Naive thymus-derived CD4-positive, alpha-beta T cell (primary cell): Measurements from ENCODE around the gene AJM1. TPM values are rescaled to one million over a fixed set of nuclear protein-coding genes. Genes with fewer than 3 reads are reported as not detected.
"Not testable (repeated sequence)": the region's sequence is repeated elsewhere in the genome, so short reads cannot be mapped to it uniquely, and the experiment has no call there.

Experiments
- ATAC-seq: fragments of 150-1000 bp; cut with Tn5 transposase; 2 replicates; pipeline ENCODE4 v1.10.0; 2021; ENCODE audit warnings: mild to moderate bottlenecking, moderate library complexity
- CTCF ChIA-PET: fragments of 350-600 bp; sonication (Branson Sonifier 250); formaldehyde crosslinking; loops from one replicate; lab custom pipeline; 2021; ENCODE audit warnings: antibody characterized with exemption; lab: Charles Lee
- POLR2A ChIA-PET: fragments of 350-600 bp; sonication (Branson Sonifier 250); formaldehyde crosslinking; loops from one replicate; lab custom pipeline; 2021; ENCODE audit warnings: antibody characterized with exemption, inconsistent platforms; lab: Charles Lee
- DNase-seq, 9 donors: peaks; one replicate each; pipeline versions ENCODE4 v3.0.0 to v3.0.0-alpha.2; 2020 to 2022; ENCODE audit warnings: mixed read lengths in 1 of 9
- H3K27ac ChIP-seq: one replicate; pipeline ENCODE4 v1.7.0; 2013; ENCODE audit warnings: mild to moderate bottlenecking, low read depth, low read length, moderate library complexity
- H3K27me3 ChIP-seq, 2 donors: one replicate each; pipeline ENCODE4 v1.7.0; 2013; ENCODE audit warnings: low read length in 2 of 2, mild to moderate bottlenecking in 2 of 2, moderate library complexity in 2 of 2; ENCODE audit not compliant: control insufficient read depth in 2 of 2, insufficient read depth in 2 of 2
- H3K36me3 ChIP-seq, 3 experiments: 1 replicate in 2 of 3; 2 replicates in 1 of 3; pipeline ENCODE4 v1.7.0; 2013; ENCODE audit warnings: low read length in 3 of 3, mild to moderate bottlenecking in 3 of 3, moderate library complexity in 1 of 3; ENCODE audit not compliant: insufficient read depth in 3 of 3, control insufficient read depth in 2 of 3
- H3K4me1 ChIP-seq, 2 donors: one replicate each; pipeline ENCODE4 v1.7.0; 2013; ENCODE audit warnings: low read length in 2 of 2, mild to moderate bottlenecking in 2 of 2, moderate library complexity in 1 of 2; ENCODE audit not compliant: control insufficient read depth in 2 of 2, insufficient read depth in 2 of 2
- H3K4me3 ChIP-seq: 2 replicates; pipeline ENCODE4 v1.7.0; 2013; ENCODE audit warnings: mild to moderate bottlenecking, low read length
- H3K9me3 ChIP-seq, 3 experiments: 1 replicate in 2 of 3; 2 replicates in 1 of 3; pipeline ENCODE4 v1.7.0; 2013; ENCODE audit warnings: low read length in 3 of 3; ENCODE audit not compliant: control insufficient read depth in 2 of 3
- H3K27ac Mint-ChIP-seq, 9 donors: one replicate each; pipeline ENCODE4 v1.8.0; 2020 to 2022; ENCODE audit warnings: mixed read lengths in 9 of 9, mild to moderate bottlenecking in 8 of 9, moderate library complexity in 5 of 9, inconsistent platforms in 2 of 9
- H3K27me3 Mint-ChIP-seq, 5 donors: one replicate each; pipeline ENCODE4 v1.8.0; 2021 to 2022; ENCODE audit warnings: mixed read lengths in 5 of 5, mild to moderate bottlenecking in 1 of 5
- H3K36me3 Mint-ChIP-seq, 5 donors: one replicate each; pipeline ENCODE4 v1.8.0; 2020 to 2022; ENCODE audit warnings: mixed read lengths in 5 of 5, mild to moderate bottlenecking in 3 of 5, inconsistent platforms in 1 of 5
- H3K4me1 Mint-ChIP-seq, 7 donors: one replicate each; pipeline ENCODE4 v1.8.0; 2020 to 2022; ENCODE audit warnings: mixed read lengths in 7 of 7, mild to moderate bottlenecking in 3 of 7, inconsistent platforms in 1 of 7
- H3K4me3 Mint-ChIP-seq, 10 donors: one replicate each; pipeline ENCODE4 v1.8.0; 2020 to 2022; ENCODE audit warnings: mild to moderate bottlenecking in 10 of 10, mixed read lengths in 10 of 10, moderate library complexity in 6 of 10, inconsistent platforms in 2 of 10
- H3K9me3 Mint-ChIP-seq, 11 donors: one replicate each; pipeline ENCODE4 v1.8.0; 2020 to 2022; ENCODE audit warnings: mixed read lengths in 11 of 11, mild to moderate bottlenecking in 4 of 11, inconsistent platforms in 1 of 11, moderate library complexity in 1 of 11
- intact Hi-C, 2 donors: fragments of 100-400 bp; cut with micrococcal nuclease; formaldehyde crosslinking; loops; one replicate each; pipeline ENCODE4 v1.15.1; 2023
- polyA plus RNA-seq, 2 donors: library from polyadenylated mRNA; unstranded; fragments of 300-500 nt; fragmentation: Illumina TruSeq; gene quantifications; one replicate each; pipeline ENCODE4 v1.2.3, GENCODE V29; 2021
- total RNA-seq, 6 experiments: library from RNA in 5 of 6; stranded (reverse) in 5 of 6; gene quantifications; 1 replicate in 5 of 6; 2 replicates in 1 of 6; pipeline ENCODE4 v1.2.3 and lab custom pipeline; 2021 to 2026

Gene AJM1
- total and polyA plus RNA-seq, 7 experiments from 2014 or later: 0.04 to 7.5 (median 1.3) TPM; not detected in 1

DNA sequence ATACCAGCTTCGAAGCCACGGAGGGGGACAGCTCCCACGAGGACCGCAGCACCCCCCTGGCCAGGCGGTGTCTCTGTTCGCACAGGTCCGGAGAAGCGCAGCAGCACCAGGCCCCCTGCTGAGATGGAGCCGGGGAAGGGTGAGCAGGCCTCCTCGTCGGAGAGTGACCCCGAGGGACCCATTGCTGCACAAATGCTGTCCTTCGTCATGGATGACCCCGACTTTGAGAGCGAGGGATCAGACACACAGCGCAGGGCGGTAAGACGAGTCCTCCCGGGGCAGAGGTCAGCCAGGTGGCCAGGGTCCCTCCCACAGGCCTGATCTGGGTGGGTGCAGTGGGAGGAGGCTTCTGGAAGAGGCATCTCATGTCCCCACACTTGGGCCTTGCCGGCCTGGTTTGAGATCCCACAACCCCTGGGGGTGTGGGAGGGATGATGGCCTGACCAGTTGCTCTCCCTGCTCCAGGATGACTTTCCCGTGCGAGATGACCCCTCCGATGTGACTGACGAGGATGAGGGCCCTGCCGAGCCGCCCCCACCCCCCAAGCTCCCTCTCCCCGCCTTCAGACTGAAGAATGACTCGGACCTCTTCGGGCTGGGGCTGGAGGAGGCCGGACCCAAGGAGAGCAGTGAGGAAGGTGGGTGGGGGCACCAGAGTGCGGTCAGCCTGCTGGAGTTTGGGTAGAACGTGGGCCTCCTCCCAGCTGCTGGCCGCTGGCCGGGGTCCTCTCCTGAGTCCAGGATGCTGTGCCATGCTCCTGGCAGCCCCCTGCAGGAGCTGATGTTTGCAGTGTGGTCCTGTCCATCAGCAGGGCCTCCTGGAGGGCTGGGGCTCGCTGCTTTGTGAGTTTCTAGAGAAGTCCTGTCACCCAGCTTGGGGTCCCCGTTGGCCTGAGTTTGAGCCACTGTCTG is 2.8 kb upstream of the AJM1 start:
- Mint-ChIP-seq H3K9me3 (no peaks in the 10 kb centered on the region), H3K4me1 (peaks cover 0 to 16% (median 10%) of the 10 kb centered on the region in 7 donors), H3K27me3 (no peaks in the 10 kb centered on the region), H3K4me3 (peak overlapping the region in 2 of 10 donors; percentile 51 to 67), H3K27ac (peak overlapping the region in 2 of 9 donors; percentile 7 to 79), H3K36me3 (peaks cover 0 to 5% (median 0%) of the 10 kb centered on the region in 5 donors)
- no peaks in the 10 kb centered on the region for H3K9me3 ChIP-seq
- CTCF ChIA-PET: no interaction called here
- DNase-seq (no peak), ATAC-seq (no peak)
- H3K27ac ChIP-seq: no peak overlapping the region
- intact Hi-C loops: no loop called here
- H3K4me1 ChIP-seq: peaks cover 4 to 7% of the 10 kb centered on the region in 2 donors
- POLR2A ChIA-PET: interaction anchor here (0.6 kb wide), 1 partner anchor 96 kb away, joined by 4 read pairs; no protein-coding TSS in a partner anchor
- no peak overlapping the region for H3K4me3 ChIP-seq
- peaks cover 0 to 25% (median 0%) of the 10 kb centered on the region in 3 experiments for H3K36me3 ChIP-seq
- no peaks in the 10 kb centered on the region for H3K27me3 ChIP-seq

DNA sequence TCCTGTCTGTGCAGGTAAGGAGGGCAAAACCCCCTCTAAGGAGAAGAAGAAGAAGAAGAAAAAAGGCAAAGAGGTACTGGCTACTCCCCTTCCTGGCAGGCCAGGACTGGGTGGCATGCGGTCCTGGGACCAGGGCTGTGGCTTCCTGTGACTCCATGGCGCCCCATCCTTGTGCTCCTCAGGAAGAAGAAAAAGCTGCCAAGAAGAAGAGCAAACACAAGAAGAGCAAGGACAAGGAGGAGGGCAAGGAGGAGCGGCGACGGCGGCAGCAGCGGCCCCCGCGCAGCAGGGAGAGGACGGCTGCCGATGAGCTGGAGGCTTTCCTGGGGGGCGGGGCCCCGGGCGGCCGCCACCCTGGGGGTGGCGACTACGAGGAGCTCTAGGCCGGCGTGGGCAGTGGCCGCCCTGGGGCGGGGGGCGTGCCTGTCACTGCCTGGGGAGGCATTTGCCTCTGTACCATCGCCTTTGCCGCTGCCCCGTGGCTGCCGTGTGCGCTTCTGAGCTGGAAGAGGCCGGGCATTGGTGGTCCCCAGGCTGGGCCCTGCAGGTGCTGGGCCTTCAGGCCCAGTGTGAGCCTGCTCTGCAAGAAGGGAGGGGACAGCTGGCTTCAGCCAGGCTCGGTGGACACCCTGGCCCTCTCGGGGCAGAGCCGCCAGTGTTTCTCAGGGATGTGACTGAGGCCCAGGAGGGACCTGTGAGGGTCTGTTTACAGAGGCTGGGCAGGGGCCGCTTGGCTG is 2.0 kb upstream of the AJM1 start:
- CTCF ChIA-PET: no interaction called here
- no peak for ATAC-seq
- peaks cover 0 to 25% (median 0%) of the 10 kb centered on the region in 3 experiments for H3K36me3 ChIP-seq

GRCh38 chr9:136840877-136841645 is 1.2 kb upstream of the AJM1 start:
- CTCF ChIA-PET: no interaction called here
- POLR2A ChIA-PET: interaction anchor here (0.6 kb wide), 1 partner anchor 33 kb away, joined by 3 read pairs; no protein-coding TSS in a partner anchor
- H3K27me3 ChIP-seq: no peaks in the 10 kb centered on the region
- H3K27me3 Mint-ChIP-seq: peaks cover 0 to 5% (median 0%) of the 10 kb centered on the region in 5 donors
- no peak overlapping the region for H3K27ac ChIP-seq
- H3K4me3 Mint-ChIP-seq: peak overlapping the region in 1 of 10 donors; percentile 85
- no peak overlapping the region for H3K4me3 ChIP-seq
- H3K36me3 ChIP-seq: peaks cover 0 to 25% (median 0%) of the 10 kb centered on the region in 3 experiments
- H3K27ac Mint-ChIP-seq: no peak overlapping the region
- intact Hi-C loops: no loop called here
- no peaks in the 10 kb centered on the region for H3K9me3 ChIP-seq
- H3K9me3 Mint-ChIP-seq: no peaks in the 10 kb centered on the region
- H3K4me1 ChIP-seq: peaks cover 4 to 7% of the 10 kb centered on the region in 2 donors
- peaks cover 0 to 5% (median 0%) of the 10 kb centered on the region in 5 donors for H3K36me3 Mint-ChIP-seq
- peaks cover 0 to 16% (median 10%) of the 10 kb centered on the region in 7 donors for H3K4me1 Mint-ChIP-seq
- no peak for DNase-seq
- no peak for ATAC-seq

More for the DNA sequence above, 2.0 kb upstream of the AJM1 start:
- Histone ChIP-seq H3K9me3 (no peaks in the 10 kb centered on the region), H3K27ac (no peak overlapping the region), H3K4me3 (no peak overlapping the region), H3K27me3 (no peaks in the 10 kb centered on the region), H3K4me1 (peaks cover 4 to 7% of the 10 kb centered on the region in 2 donors)
- no peak for DNase-seq
- H3K4me1 Mint-ChIP-seq: peaks cover 0 to 16% (median 10%) of the 10 kb centered on the region in 7 donors
- peak overlapping the region in 2 of 10 donors; percentile 51 to 67 for H3K4me3 Mint-ChIP-seq
- H3K9me3 Mint-ChIP-seq: no peaks in the 10 kb centered on the region
- intact Hi-C loops: no loop called here
- peaks cover 0 to 5% (median 0%) of the 10 kb centered on the region in 5 donors for H3K36me3 Mint-ChIP-seq
- H3K27ac Mint-ChIP-seq: peak overlapping the region in 3 of 9 donors; percentile 7 to 79 (median 32)
- H3K27me3 Mint-ChIP-seq: peaks cover 0 to 2% (median 0%) of the 10 kb centered on the region in 5 donors
- POLR2A ChIA-PET: interaction anchor here (0.6 kb wide), 2 partner anchors 32 to 96 kb away, joined by 3 to 4 read pairs; no protein-coding TSS in a partner anchor

DNA sequence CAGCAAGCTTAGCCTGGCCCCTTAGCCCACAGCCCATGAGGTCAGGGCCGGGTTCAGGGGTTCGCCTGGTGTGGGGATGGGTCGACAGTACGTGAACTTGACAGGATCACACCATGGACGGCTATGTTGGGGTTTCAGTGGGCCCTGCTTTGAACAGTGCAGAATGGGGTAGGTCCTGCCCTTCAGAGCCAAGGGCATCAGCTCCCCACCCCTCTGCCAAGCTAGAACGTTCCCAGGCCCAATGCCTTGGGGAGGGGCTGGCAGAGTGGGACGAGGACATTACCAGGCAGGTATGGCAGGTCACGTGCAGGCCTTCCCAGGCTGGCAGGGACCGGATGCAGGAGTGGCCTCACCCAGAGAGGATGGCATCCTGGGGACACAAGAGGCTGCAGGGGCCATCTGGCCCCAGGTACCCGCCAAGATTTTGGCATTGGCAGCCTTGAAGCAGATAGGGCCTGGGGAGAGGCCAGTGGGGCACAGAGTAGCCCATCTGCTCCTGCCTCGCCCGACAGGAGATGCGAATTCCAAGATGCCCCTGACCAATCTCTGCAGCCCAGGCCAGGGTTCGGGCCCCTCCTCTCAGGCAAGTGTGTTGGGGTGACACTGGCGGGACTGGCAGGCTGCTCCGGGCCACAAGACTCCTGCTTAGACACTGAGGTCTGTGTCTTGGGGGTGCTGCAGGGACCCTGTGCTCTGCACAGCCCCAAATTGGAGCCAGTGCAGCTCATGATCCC is 465 bp upstream of the AJM1 start:
- peak overlapping the region; percentile 71 to 94 (median 82) for H3K4me3 Mint-ChIP-seq
- not testable (repeated sequence) for H3K9me3 Mint-ChIP-seq, ATAC-seq, H3K36me3 Mint-ChIP-seq, H3K27ac ChIP-seq, H3K4me1 ChIP-seq, H3K9me3 ChIP-seq, H3K27me3 ChIP-seq, DNase-seq
- peaks cover 0 to 10% (median 0%) of the 10 kb centered on the region in 5 donors for H3K27me3 Mint-ChIP-seq
- CTCF ChIA-PET: interaction anchor here (1.0 to 1.1 kb wide), 2 partner anchors 24 to 193 kb away, joined by 3 to 6 read pairs; no protein-coding TSS in a partner anchor
- Histone ChIP-seq H3K36me3 (peaks cover 0 to 19% (median 0%) of the 10 kb centered on the region in 3 experiments), H3K4me3 (peak overlapping the region; percentile 83)
- POLR2A ChIA-PET: interaction anchor here (0.6 to 1.9 kb wide), 3 partner anchors 40 to 44 kb away, joined by 4 to 7 read pairs (median 5); partner anchors contain the start of gene TRAF2
- H3K27ac Mint-ChIP-seq: peak overlapping the region in 2 of 9 donors; percentile 48 to 72
- peaks cover 0 to 17% (median 10%) of the 10 kb centered on the region in 7 donors for H3K4me1 Mint-ChIP-seq
- intact Hi-C loops: loop anchor here in 1 of 2 donors (1.0 kb wide), 4 partner anchors 44 to 193 kb away; partner anchors contain the start of genes FBXW5 and TRAF2

DNA sequence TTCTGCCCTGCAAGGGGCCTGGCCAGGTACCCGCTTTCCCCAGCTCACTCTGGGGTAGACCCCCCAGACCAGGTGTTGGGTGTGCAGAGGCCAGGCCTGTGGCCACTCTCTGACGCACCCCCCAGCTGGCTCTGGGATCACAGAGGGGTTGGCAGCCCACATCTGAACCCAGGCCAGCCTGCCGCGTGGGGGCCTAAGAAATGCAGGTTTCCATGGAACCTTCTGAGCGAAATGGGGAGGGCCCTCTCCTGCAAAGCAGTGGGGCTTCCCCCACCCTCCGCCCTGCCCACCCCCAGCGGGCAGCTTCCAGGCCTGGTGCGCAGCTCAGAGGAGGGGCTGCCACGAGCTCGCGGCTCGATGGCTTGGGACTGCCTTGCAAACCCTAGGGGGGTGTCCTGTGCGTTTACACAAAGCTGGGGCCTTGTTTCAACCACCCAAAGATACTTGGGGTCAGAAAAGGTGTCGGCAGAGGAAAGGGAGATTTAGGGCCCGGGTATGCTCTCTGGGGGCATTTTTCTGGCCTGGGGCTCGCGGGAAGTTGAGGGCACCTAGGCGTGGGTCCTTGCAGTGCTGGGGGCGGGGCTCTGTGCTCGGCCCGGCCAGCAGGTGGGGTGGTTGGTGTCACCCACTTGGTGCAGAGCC is 1.0 kb downstream of the AJM1 start:
- intact Hi-C loops: loop anchor here in 1 of 2 donors (1.0 kb wide), 1 partner anchor 23 kb away; the partner anchor contains the start of gene EDF1
- Mint-ChIP-seq H3K4me3 (peak overlapping the region; percentile 55 to 72 (median 66)), H3K27ac (peak overlapping the region in 2 of 9 donors; percentile 12 to 59), H3K4me1 (peaks cover 8 to 23% (median 18%) of the 10 kb centered on the region in 7 donors), H3K27me3 (peaks cover 0 to 18% (median 0%) of the 10 kb centered on the region in 5 donors)
- ChIA-PET CTCF (interaction anchor here (1.1 to 1.4 kb wide), 4 partner anchors 23 to 192 kb away, joined by 3 to 5 read pairs (median 3); no protein-coding TSS in a partner anchor), POLR2A (interaction anchor here (1.0 to 1.9 kb wide), 2 partner anchors 39 to 104 kb away, joined by 3 to 7 read pairs; no protein-coding TSS in a partner anchor)
- not testable (repeated sequence) for H3K36me3 Mint-ChIP-seq, H3K27me3 ChIP-seq, DNase-seq, H3K9me3 ChIP-seq, H3K4me3 ChIP-seq, ATAC-seq, H3K9me3 Mint-ChIP-seq, H3K27ac ChIP-seq
- Histone ChIP-seq H3K4me1 (peaks cover 13 to 15% of the 10 kb centered on the region in 2 donors), H3K36me3 (peaks cover 0 to 16% (median 0%) of the 10 kb centered on the region in 3 experiments)
